ENCODE data around the gene RARG.
"Not testable (repeated sequence)": the region's sequence is repeated elsewhere in the genome, so short reads cannot be mapped to it uniquely, and the experiment has no call there.

RARG gene

DNA sequence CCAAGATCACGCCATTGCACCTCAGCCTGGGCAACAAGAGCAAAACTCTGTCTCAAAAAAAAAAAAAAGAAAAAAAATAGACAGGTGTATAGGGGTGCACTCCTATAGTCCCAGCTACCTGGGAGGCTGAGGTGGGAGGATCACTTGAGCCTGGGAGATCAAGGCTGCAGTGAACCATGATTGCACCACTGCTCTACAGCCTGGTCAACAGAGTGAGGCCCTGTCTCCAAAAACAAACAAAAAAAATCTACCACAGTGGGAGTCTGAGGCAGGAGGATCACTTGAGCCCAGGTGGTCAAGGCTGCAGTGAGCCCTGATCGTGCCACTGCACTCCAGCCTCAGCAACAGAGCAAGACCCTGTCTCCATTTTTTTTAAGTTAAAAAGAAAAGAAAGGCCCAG, 69.0 kb downstream of the RARG start:
- DNase-seq, result not testable (repeated sequence)

DNA sequence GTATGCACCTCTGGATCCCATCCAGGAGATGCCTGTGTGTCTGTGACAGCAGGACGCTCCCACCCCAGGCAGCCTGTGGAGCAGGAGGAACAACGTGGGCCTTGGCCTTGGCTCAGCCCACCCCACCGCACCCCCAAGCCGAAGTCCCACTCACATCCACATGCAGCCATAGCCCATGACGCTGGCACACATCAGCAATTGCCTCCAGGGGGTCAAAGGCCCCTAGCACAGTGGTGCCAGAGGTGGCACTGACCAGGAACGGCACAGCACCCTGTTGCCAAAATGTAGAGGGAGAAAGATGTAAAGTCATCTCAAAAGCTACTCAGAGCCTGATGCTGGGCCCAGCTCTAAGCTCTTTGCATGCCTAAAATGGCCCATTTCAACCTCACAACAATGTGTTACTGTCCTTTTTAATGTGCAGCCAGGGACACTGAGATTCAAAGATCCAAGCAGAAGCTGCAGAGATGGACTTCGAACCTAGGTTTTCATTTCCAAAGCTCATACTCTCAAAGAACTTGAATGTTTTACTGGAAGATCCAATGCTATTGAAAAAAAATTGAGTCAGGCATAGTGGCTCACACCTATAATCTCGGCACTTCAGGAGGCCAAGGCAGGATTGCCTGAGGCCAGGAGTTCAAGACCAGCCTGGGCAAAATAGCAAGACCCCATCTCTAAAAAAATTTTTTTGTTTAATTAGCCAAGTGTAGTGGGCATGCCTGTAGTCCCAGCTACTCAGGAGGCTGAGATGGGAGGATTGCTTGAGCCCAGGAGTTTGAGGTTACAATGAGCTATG, 70.7 kb downstream of the RARG start:
- DNase-seq, result no peak

DNA sequence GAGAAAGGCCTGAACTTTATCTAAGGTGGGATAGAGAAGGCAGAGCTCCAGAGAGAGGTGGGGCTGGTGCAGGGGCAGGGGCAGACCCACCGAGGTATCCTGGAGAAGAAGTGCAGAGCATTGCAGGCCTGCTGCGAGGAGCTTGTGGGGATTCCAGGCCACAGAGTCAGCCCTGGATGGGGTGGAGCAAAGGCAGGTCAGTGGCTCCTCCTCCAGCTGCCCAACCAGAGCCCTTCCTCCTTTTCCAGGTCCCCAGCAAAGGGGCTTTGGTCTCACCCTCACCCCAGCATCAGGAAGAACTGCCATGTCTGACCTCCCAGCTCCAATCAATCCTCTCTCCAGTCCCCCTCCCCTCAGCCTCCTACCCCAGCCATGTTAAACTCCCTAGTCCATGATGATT, 71.3 kb downstream of the RARG start:
- DNase-seq, result no peak
